NCI-H510A (cell line): ENCODE measurements around the gene SOST.

Source experiments
- DNase-seq: peaks from one replicate; lab custom pipeline; 2025; lab: John Stamatoyannopoulos, UW

SOST gene

DNA sequence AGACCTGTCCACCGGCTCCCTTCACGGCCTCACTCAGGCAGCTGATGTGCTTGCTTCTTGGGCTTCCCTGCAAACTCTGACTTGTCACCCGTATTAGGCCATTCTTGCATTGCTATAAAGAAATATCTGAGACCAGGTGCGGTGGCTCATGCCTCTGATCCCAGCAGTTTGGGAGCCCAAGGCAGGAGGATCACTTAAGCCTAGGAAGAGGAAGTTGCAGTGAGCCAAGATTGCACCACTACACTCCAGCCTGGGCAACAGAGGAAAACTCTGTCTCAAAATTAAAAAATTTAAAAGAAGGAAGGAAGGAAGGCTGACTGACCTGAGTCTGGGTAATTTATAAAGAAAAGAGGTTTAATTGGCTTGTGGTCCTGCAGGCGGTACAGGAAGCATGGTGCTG, 17.0 kb downstream of the SOST start:
- DNase-seq, result no peak

DNA sequence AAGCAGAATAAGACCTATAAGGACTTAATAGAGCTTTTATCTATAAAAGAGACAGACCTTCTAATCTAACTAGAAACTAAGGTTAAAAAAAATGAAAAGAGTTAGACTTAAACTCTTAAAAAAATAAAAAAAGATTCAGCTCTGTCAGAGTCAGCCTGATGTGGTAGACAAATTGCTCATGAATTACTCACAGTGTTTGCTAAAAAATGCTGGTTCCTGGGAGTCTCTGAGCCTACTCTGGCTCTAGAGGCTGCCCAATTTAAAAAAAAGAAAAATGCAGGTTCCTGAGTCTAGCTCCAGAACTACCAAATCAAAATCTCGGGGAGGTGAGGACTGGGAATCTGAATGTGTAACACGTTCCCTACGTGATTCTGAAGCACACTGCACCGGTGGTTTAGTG, 18.1 kb downstream of the SOST start:
- DNase-seq, result no peak

DNA sequence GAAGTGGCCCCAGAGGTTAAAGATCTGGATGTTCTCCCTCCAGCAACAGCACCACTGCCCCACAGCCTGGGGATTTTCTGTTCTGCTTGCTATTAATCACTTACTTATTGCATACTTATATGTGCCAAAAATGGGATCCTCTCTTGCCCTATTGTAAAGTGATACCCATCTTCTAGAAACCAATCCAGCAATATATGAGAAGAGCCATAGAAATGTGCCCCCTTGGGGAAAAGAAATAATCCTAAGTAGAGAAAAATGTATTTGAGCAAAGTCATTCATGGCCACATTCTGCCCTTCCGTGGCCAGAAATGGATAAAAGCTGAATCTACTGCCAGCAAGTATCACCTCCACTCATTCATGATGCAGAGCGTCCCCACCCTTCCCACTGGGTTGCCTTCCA, 20.9 kb downstream of the SOST start:
- no peak for DNase-seq

DNA sequence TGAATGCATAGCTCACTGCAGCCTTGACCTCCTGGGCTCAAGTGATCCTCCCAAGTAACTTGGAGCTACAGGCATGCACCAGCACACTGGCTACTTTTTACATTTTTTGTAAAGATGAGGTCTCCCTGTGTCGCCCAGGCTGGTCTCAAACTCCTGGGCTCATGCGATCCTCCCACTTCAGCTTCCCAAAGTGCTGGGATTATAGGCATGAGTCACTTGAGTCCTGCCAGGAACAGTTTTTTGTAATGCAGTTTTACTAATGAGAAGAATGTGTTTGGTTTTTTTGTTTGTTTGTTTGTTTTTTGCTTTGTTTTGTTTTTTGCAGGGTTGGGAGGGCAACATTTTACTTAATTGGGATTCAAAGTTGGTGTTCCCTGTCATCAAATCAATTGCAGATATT, 22.2 kb downstream of the SOST start:
- no peak for DNase-seq

DNA sequence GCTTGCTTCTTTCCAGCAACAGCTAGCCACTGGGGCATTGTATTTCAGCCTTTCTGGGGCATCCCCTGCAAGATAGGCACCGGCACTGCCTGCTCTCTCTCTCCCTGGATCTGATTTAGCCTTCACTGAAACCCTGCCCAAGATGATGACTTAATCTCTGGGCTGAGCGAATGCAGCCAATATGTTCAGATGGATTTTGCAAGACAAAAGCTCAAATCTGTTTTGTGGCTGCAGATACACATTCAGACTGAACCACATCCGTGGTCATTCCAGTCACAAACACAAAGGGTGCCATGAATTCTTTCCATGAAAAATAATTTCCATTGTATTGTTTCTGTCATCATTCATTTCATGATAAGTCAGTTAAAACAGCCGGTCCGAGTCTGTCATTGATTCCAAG, 24.2 kb downstream of the SOST start:
- DNase-seq, result no peak

DNA sequence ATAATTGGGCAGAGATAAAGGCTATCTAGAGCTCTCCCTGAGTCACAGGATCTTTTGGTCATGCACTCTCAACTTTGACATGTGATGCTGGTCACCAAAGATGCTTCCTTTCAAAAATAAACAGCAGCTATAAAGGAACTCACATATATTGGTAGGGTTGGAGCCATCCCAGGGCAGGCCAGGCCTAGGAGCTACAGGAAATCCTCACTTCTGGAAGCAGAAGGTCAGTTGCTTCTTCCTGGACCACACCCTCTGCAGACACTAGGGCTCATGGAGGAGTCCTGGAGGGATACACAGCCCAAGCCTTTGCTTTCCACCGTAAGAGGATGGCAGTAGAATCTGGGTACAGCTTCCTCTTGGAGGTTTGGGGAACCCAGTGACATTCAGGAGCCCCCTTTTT, 24.6 kb downstream of the SOST start:
- DNase-seq, result no peak

DNA sequence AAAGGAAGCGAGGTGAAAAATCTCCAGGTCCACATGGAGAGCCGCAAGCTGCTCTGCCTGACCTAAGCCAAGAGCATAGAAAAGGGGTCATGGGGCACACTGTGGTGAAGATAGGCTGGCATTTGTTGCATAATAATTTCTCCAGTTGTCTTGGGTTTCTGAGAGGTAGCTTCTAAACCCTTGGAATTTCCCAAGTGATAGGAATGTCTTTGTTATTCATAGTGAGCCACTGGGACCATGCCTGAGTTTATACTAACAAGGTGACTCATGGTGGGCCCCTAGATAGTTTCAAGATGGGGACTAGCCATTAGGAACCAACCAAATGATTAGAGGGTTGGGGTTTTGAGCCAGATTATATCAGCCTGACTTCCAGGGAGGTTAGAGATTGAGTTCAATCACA, 25.6 kb downstream of the SOST start:
- DNase-seq, result no peak

DNA sequence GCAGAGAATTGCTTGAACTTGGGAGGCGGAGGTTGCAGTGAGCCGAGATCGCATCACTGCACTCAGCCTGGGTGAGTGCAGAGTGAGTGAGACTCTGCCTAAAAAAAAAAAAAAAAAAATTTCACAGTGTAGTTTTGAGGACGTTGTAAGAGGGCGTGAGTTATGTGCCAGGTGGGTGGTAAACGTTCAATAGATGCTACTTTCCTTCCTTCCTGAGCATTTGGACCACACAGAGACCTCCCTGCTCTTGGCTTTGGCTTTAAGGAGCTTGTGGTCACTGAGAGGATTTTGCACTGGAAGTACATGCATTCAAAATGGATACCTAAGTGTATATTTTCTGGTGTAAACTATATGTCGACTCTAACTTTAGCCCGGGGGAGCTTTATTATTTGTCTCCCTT, 30.5 kb downstream of the SOST start:
- DNase-seq, result no peak

DNA sequence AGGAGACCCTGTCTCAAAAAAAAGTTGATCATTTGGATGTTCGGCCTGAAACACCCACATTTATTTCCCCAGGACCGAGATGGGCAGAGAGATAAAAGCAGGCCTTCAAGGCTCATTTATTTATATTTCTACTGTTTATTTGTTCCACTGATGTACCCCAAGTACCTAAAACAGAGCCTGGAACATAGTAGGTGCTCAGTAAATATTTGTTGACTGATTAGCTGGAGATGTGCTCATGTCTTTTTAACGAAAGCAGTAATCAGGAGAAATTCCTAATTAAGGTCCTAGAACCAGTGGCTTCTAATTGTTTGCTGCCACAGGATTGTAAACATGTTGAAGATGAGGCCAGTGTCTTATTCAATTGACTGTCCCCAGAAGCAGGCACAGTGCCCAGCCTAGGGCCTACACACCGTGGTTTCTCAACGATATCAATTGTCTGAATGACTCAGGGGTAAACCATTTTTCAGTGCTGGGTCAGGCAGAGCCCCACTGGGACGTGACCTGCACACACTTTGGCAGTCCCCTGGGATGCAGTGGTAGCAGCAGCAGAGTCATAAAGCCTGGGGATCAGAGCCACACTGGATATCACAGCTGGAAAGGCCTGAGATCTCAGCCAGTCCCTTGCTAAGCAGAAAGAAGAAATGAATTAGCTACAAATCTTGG, 34.8 kb downstream of the SOST start:
- no peak for DNase-seq

DNA sequence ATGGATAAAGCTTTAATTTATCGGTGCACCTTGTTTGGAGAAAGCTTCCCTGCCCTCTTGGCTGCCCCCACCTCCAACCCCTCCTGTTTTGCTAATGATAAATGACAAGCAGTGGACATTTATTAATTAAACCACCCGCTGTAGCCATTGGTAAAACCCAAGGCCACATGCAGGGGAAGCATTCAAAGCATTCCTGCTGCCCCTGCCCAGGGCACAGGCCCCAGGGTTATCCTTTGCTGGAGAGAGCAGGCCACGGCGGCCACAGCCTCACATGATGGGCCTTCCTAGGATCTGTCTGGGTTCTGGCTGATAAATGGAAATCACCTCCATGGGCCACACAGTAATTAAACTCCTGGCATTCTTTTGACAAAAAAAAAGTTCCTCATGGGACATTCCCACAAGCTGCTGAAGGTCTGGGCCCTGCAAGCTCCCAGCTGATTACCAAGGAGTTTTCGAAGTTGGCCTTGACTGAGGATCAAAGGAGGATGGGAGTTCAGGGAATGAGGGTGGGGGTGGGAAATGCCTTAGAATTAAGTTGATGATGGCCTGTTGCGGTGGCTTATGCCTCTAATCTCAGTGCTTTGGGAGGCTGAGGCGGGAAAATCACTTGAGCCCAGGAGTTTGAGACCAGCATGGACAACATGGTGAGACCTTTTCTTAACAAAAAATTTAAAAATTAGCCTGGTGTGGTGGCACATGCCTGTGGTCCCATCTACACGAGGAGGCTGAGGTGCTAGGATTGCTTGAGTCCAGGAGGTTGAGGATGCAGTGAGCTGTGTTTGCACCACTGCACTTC, 35.5 kb downstream of the SOST start:
- no peak for DNase-seq

DNA sequence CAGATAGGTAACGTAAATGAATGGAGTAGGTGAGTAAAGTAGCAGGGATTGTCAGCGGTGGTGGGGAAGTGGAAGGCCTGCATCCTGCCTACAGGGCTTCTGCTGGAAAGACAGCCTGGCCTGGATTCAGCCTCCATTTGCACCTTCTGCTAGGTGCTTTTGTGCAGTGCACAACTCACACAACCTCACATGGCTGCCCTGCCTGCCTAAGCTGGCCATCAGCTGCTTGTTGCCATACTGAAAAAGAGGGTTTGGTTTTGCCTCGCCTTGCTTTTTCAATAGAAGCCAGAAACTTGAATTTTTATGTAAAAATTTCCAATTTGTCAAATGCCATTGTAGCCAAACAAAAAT, 36.3 kb downstream of the SOST start:
- DNase-seq, result no peak

DNA sequence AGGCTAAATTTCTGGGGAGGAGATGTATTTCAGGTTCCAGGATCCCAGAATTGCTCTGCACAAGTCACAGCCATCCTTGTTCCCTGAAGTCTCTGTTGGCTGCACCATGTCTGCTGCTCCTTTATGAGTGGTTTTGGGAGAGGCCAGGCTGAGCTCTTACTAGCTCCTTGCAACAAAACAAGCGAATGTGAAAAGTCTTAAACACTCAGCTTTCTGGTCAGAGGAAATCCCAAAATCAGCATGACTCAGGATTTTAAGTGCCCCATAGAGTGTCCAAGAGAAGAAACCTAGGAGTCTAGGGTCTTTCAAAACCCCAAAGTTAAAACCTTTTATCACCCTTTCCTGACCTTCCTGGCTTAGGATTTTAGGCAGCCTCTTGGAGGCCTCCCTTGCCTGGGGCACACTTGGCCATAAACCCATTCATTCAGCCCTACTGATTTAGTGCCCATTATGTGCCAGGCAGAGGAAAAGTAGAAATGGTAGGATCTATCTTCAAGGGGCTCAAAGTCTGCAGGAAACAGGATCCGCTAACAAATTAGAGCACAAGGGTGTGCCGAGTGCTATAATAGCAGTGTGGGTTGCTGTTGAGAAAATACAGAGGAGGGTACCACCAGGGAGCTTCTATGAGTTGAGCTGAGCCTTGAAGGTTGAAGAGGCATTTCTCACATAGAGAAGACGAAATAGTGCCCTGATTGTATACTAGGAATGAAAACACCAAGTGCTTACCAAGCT, 36.9 kb downstream of the SOST start:
- DNase-seq, result no peak

DNA sequence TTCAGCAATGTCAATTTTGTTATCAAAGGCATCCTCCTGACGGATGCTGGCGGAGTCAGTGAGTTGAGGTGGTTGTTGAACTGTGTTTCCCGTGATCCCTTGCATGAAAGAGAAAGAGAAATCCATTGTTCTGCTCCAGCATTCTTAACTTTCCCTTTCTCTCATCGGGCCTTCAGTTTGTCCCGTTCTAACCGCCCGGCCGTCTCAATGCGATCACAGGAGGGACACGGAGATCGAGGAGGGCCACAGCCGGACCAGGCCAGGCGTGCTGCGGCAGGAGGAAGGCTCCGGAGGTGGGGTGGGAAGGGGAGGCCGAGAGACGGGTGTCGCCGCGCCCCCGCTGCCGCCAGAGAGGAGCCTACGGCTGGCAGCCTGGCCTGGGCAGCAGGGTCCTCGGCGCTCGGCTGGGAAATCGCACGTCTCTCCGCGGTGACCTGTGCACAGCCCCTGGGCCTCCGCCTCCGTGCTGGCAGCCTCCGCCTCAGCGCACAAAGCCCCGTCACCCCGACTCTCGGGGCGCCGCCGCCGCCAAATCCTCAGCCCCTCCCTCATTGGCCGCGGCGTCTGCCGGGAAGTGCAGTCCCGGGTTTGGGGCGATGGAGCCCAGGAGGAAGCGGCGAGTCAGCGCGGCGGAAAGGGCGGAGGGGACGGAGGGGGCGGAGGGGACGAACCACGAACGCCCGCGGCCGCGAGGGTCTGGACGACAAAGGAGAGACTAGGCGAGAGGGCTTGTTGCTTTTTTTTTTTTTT, 38.1 kb downstream of the SOST start:
- peak; percentile 26 for DNase-seq

DNA sequence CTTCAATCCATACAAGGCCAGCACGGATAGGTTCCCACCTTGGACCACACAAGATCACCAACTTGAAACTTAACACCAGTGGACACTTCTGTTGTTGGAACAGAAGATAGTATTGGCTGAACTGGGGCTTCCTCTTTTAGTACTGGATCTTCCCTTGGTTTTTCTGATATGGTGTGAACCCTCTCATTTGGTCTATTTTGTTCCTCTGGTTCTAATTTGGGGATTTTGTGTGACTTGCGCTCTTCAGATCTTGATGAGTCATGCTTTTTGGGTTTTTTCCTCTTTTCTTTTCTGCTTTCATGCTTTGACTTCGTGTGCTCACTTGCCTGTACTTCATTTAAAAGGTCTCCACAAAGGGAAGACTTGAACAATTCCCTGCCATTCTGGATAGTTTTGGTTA, 39.0 kb downstream of the SOST start:
- no peak for DNase-seq

DNA sequence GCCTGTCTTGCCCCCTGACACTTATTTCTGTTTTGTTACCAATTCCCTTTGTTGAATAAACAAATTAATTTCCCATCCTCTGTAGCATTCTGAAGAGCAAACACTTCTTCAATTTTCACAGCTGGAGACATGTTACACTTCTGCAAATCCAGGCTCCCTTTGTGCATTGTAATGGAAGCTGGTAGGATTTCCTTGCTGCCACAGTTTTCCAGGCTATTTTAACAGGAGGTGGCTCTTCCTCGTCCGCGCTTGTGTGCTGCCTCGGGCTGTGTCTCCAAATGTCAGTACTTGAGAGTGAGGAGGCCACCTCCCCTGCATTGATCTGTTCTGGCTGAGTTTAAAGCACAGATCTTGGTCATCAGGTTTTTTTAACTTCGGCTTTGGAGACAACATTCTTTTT, 40.0 kb downstream of the SOST start:
- no peak for DNase-seq

DNA sequence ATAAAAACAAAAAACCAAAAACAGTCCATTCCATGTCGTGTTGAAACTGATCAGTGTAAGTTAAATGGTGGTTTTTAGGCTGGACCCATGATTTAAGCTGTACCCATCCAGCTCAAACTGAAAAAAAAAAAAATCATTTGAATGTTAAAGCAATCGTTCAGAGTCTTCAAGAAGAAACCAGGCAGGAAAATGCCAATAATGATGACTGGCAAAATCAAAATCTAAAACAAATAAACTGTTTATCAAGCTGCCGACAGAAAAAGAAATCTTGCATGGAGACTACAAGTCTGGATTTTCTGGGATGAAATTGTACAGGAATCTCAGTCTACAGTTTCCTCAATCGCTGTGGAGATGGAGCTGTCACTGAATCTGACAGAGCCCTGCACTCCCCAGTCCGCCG, 40.7 kb downstream of the SOST start:
- no peak for DNase-seq

DNA sequence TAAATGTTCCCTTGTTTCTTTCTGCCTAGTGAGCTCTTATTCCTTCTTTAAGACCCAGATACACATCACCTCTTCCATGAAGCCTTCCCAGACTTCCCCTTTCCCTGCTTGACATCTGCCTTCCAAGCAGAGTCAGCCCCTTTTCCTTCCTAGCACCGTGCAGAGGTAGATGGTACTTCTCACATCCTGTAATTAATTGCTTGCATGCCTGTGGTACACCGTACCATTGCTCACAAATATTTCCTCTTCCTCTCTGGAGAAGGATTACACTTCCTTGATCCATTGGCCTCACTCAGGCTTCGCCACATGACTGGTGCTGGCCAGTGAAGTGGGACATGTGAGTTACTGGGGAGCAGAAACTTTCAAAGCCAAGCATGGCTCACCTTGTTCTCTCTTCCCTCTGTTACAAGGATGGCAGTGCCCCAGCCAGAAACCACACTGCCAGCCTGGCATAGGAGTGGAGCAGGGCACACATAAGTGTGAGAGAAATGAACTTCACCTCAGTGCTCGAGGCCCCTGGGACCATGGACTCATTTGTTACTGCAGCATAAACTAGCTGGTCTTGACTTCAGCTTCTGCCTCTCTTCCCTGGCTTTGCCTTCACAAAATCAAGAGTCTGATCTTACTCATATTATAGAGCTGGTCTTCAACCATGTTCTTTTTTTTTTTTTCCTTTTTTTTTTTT, 44.0 kb downstream of the SOST start:
- no peak for DNase-seq

DNA sequence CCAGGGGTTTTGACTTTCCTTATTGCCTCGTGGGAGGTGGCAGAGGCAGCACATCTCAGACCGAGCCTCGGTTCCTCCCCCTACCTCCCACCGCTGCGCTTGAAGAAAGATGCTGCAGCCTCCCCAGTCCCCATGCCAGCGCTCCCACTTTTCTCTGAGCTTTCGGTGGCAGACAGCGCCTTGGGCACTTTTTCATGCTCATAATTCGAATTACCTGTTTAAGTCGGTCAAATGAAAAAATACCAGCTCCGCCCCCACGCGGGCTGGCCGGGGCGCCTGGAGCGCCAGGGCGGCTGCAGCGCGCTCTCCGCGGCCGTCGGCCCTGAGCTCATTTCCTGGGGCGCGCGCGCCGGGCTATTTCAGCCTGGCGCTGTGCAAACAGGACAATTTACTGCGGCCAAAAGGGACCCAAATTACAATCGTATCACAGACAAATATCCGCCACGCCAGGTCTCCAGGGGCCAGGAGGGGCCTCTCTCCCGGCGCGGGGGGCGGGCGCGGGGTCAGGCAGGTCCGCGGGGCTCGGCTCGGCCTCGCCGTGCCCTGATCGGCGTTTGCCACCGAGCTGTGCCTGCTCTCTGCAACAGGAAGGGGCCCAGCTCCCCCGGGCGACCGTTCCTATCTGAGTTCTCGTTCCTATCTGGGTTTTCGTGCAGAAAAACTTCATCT, 45.0 kb downstream of the SOST start:
- DNase-seq, result no peak

DNA sequence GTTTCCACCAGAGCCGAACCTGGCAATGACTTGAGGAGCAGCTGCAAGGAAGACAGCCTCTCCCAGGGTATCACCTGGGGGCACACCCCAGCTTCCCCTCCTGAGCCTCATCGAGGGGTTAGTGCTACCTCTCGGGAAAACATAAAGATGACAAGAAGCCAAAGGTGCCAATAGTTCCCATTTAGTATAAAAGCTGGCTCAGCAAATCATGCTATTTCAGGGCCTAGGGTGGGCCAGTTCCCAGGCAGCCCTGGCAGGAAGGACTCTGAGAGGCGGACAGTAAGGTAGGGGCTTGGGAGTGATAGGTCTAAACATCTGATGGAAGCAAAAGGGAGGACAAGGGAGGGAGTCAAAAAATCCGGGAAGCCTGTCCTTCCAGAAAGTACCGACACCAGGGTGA, 46.2 kb downstream of the SOST start:
- no peak for DNase-seq

DNA sequence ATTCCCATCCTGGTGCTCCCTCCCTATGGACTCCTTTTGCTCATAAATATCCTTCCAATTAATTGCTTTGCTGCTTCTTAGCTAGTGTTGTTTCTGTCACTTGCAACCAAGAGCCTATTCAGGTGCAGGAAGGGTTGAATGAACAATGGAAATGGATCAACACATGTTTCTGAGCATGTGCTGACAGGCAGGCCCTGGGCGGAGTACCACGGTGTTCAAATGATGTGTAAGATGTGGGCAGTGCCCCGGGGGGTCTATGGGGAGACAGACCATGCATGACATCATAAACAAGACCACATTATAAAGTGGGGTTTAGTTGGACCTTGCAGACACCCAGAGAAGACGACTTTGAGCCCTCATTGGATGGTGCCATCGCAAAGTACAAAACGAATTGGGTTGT, 48.5 kb downstream of the SOST start:
- DNase-seq, result no peak

DNA sequence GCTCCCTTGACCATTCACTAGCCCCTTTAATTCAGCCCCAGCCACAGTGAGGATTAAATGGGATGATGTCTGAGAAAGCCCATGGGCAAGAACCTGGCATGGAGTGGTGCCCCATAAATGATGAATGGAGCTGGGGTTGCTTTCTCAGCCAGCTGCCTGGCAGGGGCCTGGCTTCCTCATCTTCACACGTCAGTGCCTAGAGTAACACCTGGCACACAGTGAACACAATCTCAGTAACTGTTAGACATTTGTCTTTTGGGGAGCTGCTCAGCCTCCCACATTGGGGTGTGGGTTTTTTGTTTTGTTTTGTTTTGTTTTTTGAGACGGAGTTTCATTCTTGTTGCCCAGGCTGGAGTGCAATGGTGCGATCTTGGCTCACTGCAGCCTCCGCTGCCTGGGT, 49.4 kb downstream of the SOST start:
- no peak for DNase-seq

DNA sequence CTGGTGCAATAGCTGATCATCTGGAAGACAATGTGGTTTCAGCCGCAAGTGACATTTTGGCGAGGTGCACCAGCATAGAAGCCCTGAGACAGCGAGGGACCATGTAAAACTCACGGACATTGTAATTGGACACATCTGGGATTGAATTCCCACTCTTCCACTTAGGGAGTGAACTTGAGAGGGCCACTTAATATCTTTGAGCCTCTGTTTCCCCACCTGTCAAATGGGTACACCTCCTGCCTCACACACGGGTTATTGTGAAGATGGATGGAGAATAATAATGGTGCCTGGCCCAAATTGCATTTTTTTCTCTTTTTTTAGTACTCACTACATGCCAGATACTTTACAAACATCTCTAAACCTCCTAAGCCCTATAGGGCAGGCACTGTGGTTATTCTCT, 51.4 kb downstream of the SOST start:
- no peak for DNase-seq
